ENCODE results near the gene ARMC2. TPM values are rescaled to one million over a fixed set of nuclear protein-coding genes. Genes with fewer than 3 reads are reported as not detected.

Gene ARMC2
- polyA plus RNA-seq, 3 donors = 1.7 to 7.4 (median 3.5) TPM

GRCh38 chr6:108998485-108998884 lies 150.3 kb downstream of the ARMC2 start:
- intact Hi-C loops (cut with micrococcal nuclease) = no loop called here
- TF ChIP-seq CTCF (IDR thresholded peaks at IDR 0.05) = no peak
- Histone ChIP-seq H3K9ac (ENCODE audit: insufficient read depth, low read length, poor library complexity, severe bottlenecking) (no peak overlapping the region), H4K20me1 (ENCODE audit: insufficient read depth, low read length) (no peaks in the 10 kb centered on the region), H3K79me2 (ENCODE audit: insufficient read depth, low read length) (no peaks in the 10 kb centered on the region), H3K9me3 (replicated peaks in 1 of 2; ENCODE audit: control insufficient read depth in 1 of 2, insufficient read depth in 1 of 2, low read length in 2 of 2) (no peaks in the 10 kb centered on the region), H3K36me3 (replicated peaks in 1 of 2; ENCODE audit: control insufficient read depth in 1 of 2, insufficient read depth in 2 of 2, low read length in 2 of 2) (peaks cover 4 to 63% of the 10 kb centered on the region in 2 donors), H3K4me3 (replicated peaks in 1 of 3; ENCODE audit: low read depth in 2 of 3, low read length in 3 of 3) (no peak overlapping the region), H3K4me1 (ENCODE audit: control insufficient read depth in 1 of 2, insufficient read depth in 2 of 2, low read length in 2 of 2) (no peaks in the 10 kb centered on the region), H2AFZ (ENCODE audit: insufficient read depth, low read depth, low read length, poor library complexity, severe bottlenecking) (no peak overlapping the region), H3K27ac (ENCODE audit: low read depth in 1 of 2, low read length in 2 of 2) (no peak overlapping the region), H3K27me3 (ENCODE audit: control insufficient read depth in 2 of 2, insufficient read depth in 2 of 2, low read length in 2 of 2) (no peaks in the 10 kb centered on the region), H3K4me2 (replicated peaks; ENCODE audit: extremely low read depth, low read length, poor library complexity, severe bottlenecking) (no peak overlapping the region)
- 100% methylated on average over 1 of the region's 3 CpGs for WGBS (ENCODE audit: insufficient coverage)
- Mint-ChIP-seq H3K27me3 (ENCODE audit: low read depth in 3 of 3) (no peaks in the 10 kb centered on the region), H3K27ac (no peak overlapping the region), H3K4me3 (no peak overlapping the region), H3K9me3 (no peaks in the 10 kb centered on the region), H3K4me1 (peaks cover 2% of the 10 kb centered on the region), H3K36me3 (peaks cover 27 to 39% of the 10 kb centered on the region in 2 donors)
- no peak for DNase-seq

GRCh38 chr6:108999428-108999827 lies 151.2 kb downstream of the ARMC2 start:
- H3K4me2 ChIP-seq (replicated peaks; ENCODE audit: extremely low read depth, low read length, poor library complexity, severe bottlenecking) = no peak overlapping the region
- Mint-ChIP-seq H3K4me3 (no peak overlapping the region), H3K27me3 (ENCODE audit: low read depth in 3 of 3) (peaks cover 0 to under 1% (median 0%) of the 10 kb centered on the region in 3 donors), H3K4me1 (peaks cover 2% of the 10 kb centered on the region), H3K36me3 (peaks cover 25 to 34% of the 10 kb centered on the region in 2 donors), H3K27ac (no peak overlapping the region), H3K9me3 (no peaks in the 10 kb centered on the region)
- H3K9me3 ChIP-seq (replicated peaks in 1 of 2; ENCODE audit: control insufficient read depth in 1 of 2, insufficient read depth in 1 of 2, low read length in 2 of 2) = no peaks in the 10 kb centered on the region
- H3K27ac ChIP-seq (ENCODE audit: low read depth in 1 of 2, low read length in 2 of 2) = no peak overlapping the region
- TF ChIP-seq CTCF (IDR thresholded peaks at IDR 0.05) = no peak
- DNase-seq = no peak
- no peak overlapping the region for H3K4me3 ChIP-seq (replicated peaks in 1 of 3; ENCODE audit: low read depth in 2 of 3, low read length in 3 of 3)
- H4K20me1 ChIP-seq (ENCODE audit: insufficient read depth, low read length) = no peaks in the 10 kb centered on the region
- H3K79me2 ChIP-seq (ENCODE audit: insufficient read depth, low read length) = no peaks in the 10 kb centered on the region
- WGBS (ENCODE audit: insufficient coverage) = 90% methylated on average over 2 of the region's 5 CpGs
- peaks cover 4 to 53% of the 10 kb centered on the region in 2 donors for H3K36me3 ChIP-seq (replicated peaks in 1 of 2; ENCODE audit: control insufficient read depth in 1 of 2, insufficient read depth in 2 of 2, low read length in 2 of 2)
- intact Hi-C loops (cut with micrococcal nuclease) = no loop called here
- H3K9ac ChIP-seq (ENCODE audit: insufficient read depth, low read length, poor library complexity, severe bottlenecking) = no peak overlapping the region
- H2AFZ ChIP-seq (ENCODE audit: insufficient read depth, low read depth, low read length, poor library complexity, severe bottlenecking) = no peak overlapping the region
- H3K4me1 ChIP-seq (ENCODE audit: control insufficient read depth in 1 of 2, insufficient read depth in 2 of 2, low read length in 2 of 2) = no peaks in the 10 kb centered on the region
- H3K27me3 ChIP-seq (ENCODE audit: control insufficient read depth in 2 of 2, insufficient read depth in 2 of 2, low read length in 2 of 2) = no peaks in the 10 kb centered on the region

All from CD14-positive monocyte (primary cell).